HepG2 (cell line): ENCODE measurements around the gene TNFRSF6B. TPM values are rescaled to one million over a fixed set of nuclear protein-coding genes. Genes with fewer than 3 reads are reported as not detected.

Experiments
- ATF1 ChIP-seq: IDR thresholded peaks from 2 replicates; pipeline ENCODE4 v1.6.1; 2016; ENCODE audit warnings: mild to moderate bottlenecking, control low read depth
- BATF2 ChIP-seq: sonication (generic); formaldehyde crosslinking; IDR thresholded peaks from 2 replicates; pipeline ENCODE4 v1.8.0; 2022; ENCODE audit warnings: mild to moderate bottlenecking, missing genetic modification reagents, moderate library complexity
- CAMTA2 ChIP-seq: sonication (generic); formaldehyde crosslinking; IDR thresholded peaks from 2 replicates; pipeline ENCODE4 v1.4.0; 2020; ENCODE audit warnings: mild to moderate bottlenecking, missing genetic modification reagents, borderline replicate concordance
- CCDC6 ChIP-seq: sonication (generic); formaldehyde crosslinking; IDR thresholded peaks from 2 replicates; pipeline ENCODE4 v1.8.1; 2022; ENCODE audit warnings: mild to moderate bottlenecking, missing genetic modification reagents, moderate library complexity
- E2F5 ChIP-seq: sonication (generic); formaldehyde crosslinking; conservative IDR thresholded peaks from 2 replicates; pipeline ENCODE4 v1.4.0; 2020; ENCODE audit warnings: missing genetic modification reagents
- SAFB2 ChIP-seq: sonication (generic); formaldehyde crosslinking; IDR thresholded peaks from 2 replicates; pipeline ENCODE4 v1.5.1; 2020; ENCODE audit warnings: missing genetic modification reagents, low read depth, mild to moderate bottlenecking, borderline replicate concordance
- SPEN ChIP-seq: sonication (generic); formaldehyde crosslinking; IDR thresholded peaks from 2 replicates; pipeline ENCODE4 v1.5.1; 2020; ENCODE audit warnings: low read depth, mild to moderate bottlenecking, missing genetic modification reagents
- ZBTB43 ChIP-seq: sonication (generic); formaldehyde crosslinking; conservative IDR thresholded peaks from 2 replicates; pipeline ENCODE4 v1.4.0; 2020; ENCODE audit warnings: missing genetic modification reagents
- ZEB1 ChIP-seq: IDR thresholded peaks from 2 replicates; pipeline ENCODE4 v1.6.1; 2012; ENCODE audit warnings: mild to moderate bottlenecking, low read depth, inconsistent platforms; ENCODE audit not compliant: insufficient replicate concordance
- ZFP90 ChIP-seq: sonication (generic); formaldehyde crosslinking; IDR thresholded peaks from 2 replicates; pipeline ENCODE4 v1.8.0; 2022; ENCODE audit warnings: missing genetic modification reagents, mild to moderate bottlenecking, inconsistent platforms, borderline replicate concordance
- ZNF281 ChIP-seq: sonication (generic); formaldehyde crosslinking; IDR thresholded peaks from 2 replicates; pipeline ENCODE4 v1.4.0; 2020; ENCODE audit warnings: missing genetic modification reagents, borderline replicate concordance
- ZNF597 ChIP-seq: sonication (generic); formaldehyde crosslinking; IDR thresholded peaks from 2 replicates; pipeline ENCODE4 v1.5.0; 2020; ENCODE audit warnings: missing genetic modification reagents
- ZNF619 ChIP-seq: sonication (generic); formaldehyde crosslinking; IDR thresholded peaks from 2 replicates; pipeline ENCODE4 v1.4.0; 2020; ENCODE audit warnings: mild to moderate bottlenecking, missing genetic modification reagents
- ZNF737 ChIP-seq: sonication (generic); formaldehyde crosslinking; IDR thresholded peaks from 2 replicates; pipeline ENCODE4 v1.5.0; 2020; ENCODE audit warnings: missing genetic modification reagents, mild to moderate bottlenecking, borderline replicate concordance
- ZNF740 ChIP-seq: sonication (generic); formaldehyde crosslinking; IDR thresholded peaks from 2 replicates; pipeline ENCODE4 v1.4.0; 2020; ENCODE audit warnings: missing genetic modification reagents
- ZNF770 ChIP-seq: sonication (generic); formaldehyde crosslinking; IDR thresholded peaks from 2 replicates; pipeline ENCODE4 v1.5.0; 2020; ENCODE audit warnings: mild to moderate bottlenecking, missing genetic modification reagents
- ZSCAN20 ChIP-seq: sonication (generic); formaldehyde crosslinking; IDR thresholded peaks from 2 replicates; pipeline ENCODE4 v1.4.0; 2020; ENCODE audit warnings: missing genetic modification reagents, mild to moderate bottlenecking, borderline replicate concordance
- ZSCAN30 ChIP-seq: sonication (generic); formaldehyde crosslinking; IDR thresholded peaks from 2 replicates; pipeline ENCODE4 v1.5.0; 2020; ENCODE audit warnings: mild to moderate bottlenecking, missing genetic modification reagents
- polyA plus RNA-seq, 8 experiments: library from polyadenylated mRNA; depleted of rRNA in 3 of 8; stranded (reverse) in 7 of 8; unstranded in 1 of 8; fragments of >200 nt; fragmentation: Illumina TruSeq in 4 of 8; extraction: Trizol in 4 of 8; gene quantifications; 2 replicates each; pipeline versions ENCODE4 v1.2.1 to v1.2.3, GENCODE V29; 2011 to 2016; ENCODE audit warnings: low read depth in 4 of 8, missing spikeins in 1 of 8, mixed read lengths in 1 of 8; ENCODE audit not compliant: insufficient read depth in 1 of 8
- total RNA-seq, 5 experiments: library from RNA; depleted of rRNA; stranded (reverse); fragments of >200 nt; fragmentation: Illumina TruSeq; extraction: Trizol; gene quantifications; 2 replicates each; pipeline ENCODE4 v1.2.3, GENCODE V29; 2016; ENCODE audit warnings: low read depth in 1 of 5

TNFRSF6B gene
- total and polyA plus RNA-seq, 2 of the 13 experiments (the other 11 are each of a cell fraction or from before 2014, with no cell fraction given): 0.24 TPM; not detected in 1

GRCh38 chr20:63652192-63652980 is 44.1 kb upstream of the TNFRSF6B start (continued):
- TF ChIP-seq BATF2 (CRISPR knock-in tag) (no peak), ZSCAN30 (no peak), ZNF597 (no peak), SPEN (CRISPR knock-in tag) (peak; percentile 74), ZNF737 (CRISPR knock-in tag) (no peak), CAMTA2 (CRISPR knock-in tag) (peak; percentile 48), ZNF770 (CRISPR knock-in tag) (0 out of 2 replicates have a peak, but pooled peaks have one; percentile 27), ZNF619 (CRISPR knock-in tag) (no peak; the same call in 1 of the 2 replicates), E2F5 (CRISPR knock-in tag) (no peak), SAFB2 (CRISPR knock-in tag) (0 out of 2 replicates have a peak, but pooled peaks have one; percentile 64), ZBTB43 (peak; percentile 66; the same call in 1 of the 2 replicates), ZEB1 (peak; percentile 68), CCDC6 (CRISPR knock-in tag) (0 out of 2 replicates have a peak, but pooled peaks have one; percentile 68), ZSCAN20 (CRISPR knock-in tag) (peak; percentile 94; the same call in 1 of the 2 replicates), ZNF740 (CRISPR knock-in tag) (peak; percentile 10; the same call in 1 of the 2 replicates), ATF1 (CRISPR knock-in tag) (no peak), ZNF281 (CRISPR knock-in tag) (peak; percentile 96), ZFP90 (CRISPR knock-in tag) (0 out of 2 replicates have a peak, but pooled peaks have one; percentile 13)
